HG03469 (cell line): Measurements from ENCODE around the gene CDK15.
"Not testable (repeated sequence)": the region's sequence is repeated elsewhere in the genome, so short reads cannot be mapped to it uniquely, and the experiment has no call there.

ENCODE experiments used
- ATAC-seq: cut with Tn5 transposase; IDR thresholded peaks from one replicate; pipeline ENCODE4 v1.9.1; 2021; ENCODE audit warnings: mild to moderate bottlenecking, moderate library complexity, moderate number of reproducible peaks; ENCODE audit not compliant: unreplicated experiment

Gene CDK15

DNA sequence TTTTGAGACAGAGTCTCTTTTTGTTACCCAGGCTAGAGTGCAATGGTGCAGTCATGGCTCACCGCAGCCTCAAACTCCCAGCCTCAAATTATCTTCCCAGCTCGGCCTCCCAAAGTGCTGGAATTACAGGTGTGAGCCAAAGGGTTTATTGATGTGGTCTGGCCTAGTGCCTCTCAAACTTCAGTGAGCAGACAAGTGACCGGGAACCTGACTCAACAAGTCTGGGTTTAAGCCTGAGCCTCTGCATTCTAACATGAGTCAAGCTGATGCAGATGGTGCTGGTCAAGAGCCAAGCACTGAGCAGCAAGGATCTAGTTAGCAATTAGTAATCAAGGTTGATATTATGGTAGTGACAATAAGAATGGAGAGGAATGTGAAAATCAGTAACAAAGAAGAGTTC lies 21.3 kb downstream of the CDK15 start:
- ATAC-seq: no peak

DNA sequence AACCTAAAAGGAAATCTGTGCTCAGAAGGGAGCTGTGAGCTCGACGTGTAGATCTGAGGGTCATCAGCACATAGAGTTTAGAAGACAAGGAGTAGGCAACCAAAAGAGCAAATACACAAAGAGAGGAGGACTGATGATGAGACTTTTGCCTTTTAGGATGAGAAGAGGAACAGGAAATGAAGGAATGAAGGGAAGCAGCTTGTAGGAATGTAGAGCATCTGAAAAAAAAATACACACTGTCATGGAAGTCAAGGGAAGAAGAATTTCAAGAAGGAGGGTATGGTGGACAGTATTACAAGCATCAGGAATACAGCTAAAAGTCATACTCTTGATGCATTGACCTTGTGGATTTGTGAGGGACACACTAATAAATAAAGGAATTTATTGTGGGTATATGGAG lies 21.9 kb downstream of the CDK15 start:
- ATAC-seq: no peak

DNA sequence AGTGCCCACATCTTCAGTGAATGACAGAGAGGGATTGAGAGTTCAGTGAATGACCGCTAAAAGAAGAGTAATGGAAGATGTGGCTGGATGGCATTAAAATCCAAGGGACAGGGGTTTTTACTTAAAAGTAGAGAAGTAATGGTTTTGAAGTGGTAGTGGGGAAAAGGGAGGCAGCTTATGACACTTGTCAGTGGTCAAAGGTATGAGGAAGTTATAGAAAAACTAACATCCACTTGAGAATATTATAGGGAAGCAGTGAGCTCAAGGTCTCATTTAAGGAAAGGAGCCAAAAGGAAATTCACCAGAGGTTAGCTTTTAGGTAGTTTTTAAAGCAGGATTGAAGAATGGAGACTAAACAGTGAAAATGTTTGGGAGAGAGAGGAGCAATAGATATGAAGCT lies 24.3 kb downstream of the CDK15 start:
- no peak for ATAC-seq

DNA sequence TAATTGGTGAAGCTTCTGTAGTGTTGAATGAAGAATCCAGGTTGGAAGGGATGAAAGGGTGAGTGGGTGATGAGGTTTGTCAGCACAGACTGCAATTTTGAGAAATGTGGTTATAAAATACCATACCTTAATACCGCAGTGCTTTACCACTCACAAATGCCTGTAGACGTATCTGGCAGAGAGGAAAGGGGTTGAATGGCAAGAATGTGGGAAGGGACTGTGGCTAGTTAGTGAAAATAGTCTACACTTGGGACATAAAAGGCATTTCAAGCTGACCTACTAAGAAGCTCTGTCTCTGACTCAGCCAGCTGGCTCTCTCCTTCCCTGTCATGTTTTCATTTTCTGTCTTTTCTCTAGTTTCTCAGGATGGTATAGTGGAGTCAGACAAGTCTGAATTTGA lies 25.1 kb downstream of the CDK15 start:
- ATAC-seq: no peak

DNA sequence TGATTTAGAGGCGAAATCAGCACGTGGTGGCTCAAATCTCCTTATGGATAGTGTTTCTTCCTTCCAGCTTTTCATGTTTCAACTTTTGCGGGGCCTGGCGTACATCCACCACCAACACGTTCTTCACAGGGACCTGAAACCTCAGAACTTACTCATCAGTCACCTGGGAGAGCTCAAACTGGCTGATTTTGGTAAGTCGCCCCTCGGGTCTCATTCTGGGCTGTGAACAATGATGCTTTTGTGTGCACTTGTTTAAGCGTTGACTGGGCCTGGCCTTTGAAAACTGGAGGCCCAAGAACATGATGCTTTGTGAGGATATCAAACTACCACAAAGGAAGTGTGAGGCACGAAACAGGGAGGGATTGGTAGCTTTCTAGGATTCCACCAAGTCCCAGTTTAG lies 27.4 kb downstream of the CDK15 start:
- ATAC-seq: no peak

DNA sequence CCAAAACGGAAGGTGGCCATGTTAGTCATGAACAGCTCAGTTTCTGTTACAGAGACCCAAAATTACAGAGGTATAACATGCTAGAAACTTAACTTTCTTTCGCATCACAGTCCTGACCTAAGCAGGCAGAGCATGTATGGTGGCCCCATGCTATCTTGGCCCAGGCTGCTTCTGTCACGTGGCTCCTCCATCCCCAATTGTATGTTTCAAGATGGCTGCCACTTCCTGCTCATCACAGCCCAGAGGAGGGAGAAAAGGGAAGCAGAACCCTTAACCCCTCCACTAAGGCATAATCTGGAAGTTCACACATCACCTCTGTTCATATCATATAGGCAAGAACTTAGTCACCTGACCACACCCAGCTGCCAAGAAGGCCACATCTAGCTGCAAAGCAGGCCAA lies 28.7 kb downstream of the CDK15 start:
- no peak for ATAC-seq

DNA sequence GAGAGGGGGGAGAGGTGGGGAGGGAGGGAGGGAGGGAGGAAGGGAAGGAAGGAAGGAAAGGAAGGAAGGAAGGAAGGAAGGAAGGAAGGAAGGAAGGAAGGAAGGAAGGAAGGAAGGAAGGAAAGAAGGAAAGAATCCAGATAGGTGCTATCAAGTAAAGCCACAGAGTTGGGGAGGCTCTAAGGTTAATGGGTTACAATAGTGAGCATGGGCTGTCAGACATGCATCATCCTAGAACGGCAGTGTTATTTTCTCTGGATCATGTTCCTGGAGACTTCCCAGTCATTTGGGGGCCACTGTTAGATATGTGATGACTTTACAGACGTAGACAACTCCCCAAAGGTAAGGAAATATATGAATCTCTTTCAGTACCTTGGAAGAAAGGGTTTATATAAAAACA lies 31.1 kb downstream of the CDK15 start:
- no peak for ATAC-seq

DNA sequence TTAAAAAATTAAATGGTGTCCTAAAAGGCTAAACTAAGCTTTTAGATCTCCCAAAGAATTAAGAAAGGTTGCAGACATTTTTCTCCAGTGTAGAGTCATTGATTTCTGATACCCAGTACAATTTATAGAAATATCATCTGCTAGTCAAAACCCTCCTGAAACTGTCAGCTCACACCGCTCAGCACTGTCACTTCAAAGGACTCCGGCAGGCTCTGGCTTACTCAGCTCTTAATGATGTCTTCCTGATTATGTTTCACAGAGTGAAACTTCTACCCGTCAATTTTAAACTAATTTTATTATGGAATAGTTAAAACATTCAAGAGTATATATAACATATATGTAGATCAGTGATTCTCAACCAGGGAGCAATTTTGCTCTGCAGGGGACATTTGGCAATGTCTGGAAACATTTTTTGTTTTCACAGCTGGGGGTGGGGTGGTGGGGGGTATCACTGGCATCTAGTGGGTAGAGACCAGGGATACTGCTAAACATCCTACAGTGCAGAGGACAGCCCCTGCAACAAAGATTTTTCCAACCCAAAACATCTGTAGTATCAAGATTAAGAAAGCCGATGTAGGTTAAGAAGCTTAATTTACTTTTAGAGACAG lies 31.6 kb downstream of the CDK15 start:
- ATAC-seq: no peak

DNA sequence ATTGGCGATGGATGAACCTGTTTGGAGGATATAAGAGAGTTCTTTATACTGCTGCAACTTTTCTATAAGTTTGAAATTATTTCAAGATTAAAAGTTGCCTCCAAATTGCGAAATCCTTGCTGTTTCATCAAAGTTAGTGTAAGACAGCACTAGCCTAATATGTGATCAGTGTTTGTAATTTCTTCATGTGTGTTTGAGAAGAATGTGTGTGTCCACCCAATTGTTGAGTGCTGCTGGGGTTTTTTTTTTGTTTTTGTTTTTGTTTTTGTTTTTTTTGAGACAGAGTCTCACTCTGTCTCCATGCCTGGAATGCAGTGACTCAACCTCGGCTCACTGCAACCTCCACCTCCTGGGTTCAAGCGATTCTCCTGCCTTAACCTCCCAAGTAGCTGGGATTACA lies 33.4 kb downstream of the CDK15 start:
- ATAC-seq: no peak

DNA sequence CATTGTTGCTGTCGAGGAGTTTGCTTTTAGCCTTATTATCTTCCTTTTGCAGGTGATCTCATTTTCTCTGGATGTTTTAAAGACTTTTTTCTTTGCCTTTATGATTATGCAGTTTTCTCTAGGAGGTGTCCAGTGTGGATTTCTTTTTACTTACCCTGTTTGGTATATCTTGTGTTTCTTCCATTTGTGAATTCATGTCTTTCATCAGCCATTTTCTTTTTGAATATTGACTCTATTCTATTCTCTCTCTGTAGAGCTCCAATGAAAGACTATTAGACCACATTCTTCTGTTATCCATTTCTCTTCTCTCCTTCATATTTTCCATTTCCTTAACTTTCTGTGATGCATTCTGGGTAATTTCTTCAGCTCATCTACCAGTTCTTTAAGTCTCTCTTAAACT lies 34.4 kb downstream of the CDK15 start:
- ATAC-seq: no peak

DNA sequence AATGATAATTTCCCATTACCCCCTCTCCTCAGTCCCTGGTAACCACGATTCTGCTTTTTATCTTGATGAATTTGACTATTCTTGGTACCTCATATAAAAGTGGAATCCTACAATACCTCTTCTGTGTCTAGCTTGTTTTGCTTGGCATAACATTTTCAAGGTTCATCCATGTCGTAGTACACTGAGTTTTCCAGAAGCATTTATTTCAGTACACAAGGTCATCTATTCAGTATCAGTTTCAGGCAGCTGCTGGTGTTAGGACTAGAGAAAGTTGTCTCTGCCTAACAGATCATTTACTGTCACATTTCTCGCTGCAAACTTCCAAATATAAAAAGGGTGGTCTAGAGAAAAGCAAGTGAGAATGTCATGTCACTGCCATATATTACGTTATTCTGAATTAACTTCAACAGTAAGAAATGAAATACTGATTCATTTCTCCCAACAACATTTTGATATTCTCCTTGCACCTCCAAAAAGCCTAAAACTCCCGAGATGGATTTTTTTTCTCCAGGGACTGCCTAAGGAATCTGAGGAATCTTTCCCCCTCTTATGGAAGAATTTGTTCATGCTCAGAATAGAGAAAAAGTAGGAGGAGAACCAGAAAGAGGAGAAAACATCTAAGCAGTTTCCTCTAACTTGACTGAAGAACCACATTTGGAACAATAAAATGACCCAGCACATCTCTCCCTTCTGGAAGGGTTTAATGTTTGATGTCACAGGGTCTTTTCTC lies 36.0 kb downstream of the CDK15 start:
- no peak for ATAC-seq

DNA sequence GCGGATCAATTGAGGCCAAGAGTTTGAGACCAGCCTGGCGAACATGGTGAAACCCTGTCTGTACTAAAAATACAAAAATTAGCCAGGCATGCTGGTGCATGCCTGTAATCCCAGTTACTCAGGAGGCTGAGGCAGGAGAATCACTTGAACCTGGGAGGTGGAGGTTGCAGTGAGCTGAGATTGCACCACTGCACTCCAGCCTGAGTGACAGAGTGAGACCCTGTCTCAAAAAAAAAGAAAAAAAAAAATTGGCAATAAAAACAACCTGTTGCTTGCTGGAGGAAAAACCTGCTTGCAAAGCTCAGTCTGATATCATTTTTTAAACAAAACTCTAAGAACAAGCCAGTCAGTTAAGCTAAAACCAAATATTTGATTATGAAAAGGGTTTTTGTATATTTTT lies 38.6 kb downstream of the CDK15 start:
- ATAC-seq: not testable (repeated sequence)

DNA sequence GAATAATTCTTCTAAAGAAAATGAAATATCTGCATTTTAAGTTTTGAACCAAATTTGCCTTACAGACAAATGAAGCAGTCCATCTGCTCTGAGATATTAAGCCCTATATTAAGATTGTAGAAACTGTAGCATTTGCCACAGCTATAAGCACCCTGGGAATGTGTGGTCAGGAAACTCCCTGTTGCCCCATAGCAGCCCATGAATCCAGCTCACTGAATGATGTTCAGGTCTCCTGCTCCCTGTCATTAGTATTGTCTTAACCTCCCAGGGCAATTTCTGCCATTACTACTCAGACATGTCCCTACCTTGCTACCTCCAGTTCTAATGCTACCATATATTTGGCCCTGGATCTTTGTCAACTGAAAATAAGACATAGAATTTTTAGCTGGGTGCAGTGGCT lies 41.1 kb downstream of the CDK15 start:
- no peak for ATAC-seq

DNA sequence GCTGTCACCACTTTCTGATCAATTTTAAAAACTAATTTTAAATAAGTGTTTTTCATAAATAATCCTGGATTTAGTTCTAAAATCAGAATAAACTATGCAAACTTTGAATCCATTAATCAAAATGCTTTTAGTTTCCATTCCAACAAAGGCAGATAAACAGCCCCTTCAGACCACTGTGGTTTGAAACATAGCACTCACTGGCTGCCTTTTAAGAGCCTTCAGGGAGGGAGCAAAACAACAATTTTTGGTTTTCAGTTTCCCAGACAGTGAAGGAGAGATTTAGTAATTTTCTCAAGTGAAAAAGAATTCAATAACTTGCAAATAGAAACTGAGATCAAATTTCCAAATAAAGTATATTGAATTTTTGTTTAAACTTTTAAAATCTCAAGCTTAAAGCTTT lies 46.1 kb downstream of the CDK15 start:
- ATAC-seq: no peak

DNA sequence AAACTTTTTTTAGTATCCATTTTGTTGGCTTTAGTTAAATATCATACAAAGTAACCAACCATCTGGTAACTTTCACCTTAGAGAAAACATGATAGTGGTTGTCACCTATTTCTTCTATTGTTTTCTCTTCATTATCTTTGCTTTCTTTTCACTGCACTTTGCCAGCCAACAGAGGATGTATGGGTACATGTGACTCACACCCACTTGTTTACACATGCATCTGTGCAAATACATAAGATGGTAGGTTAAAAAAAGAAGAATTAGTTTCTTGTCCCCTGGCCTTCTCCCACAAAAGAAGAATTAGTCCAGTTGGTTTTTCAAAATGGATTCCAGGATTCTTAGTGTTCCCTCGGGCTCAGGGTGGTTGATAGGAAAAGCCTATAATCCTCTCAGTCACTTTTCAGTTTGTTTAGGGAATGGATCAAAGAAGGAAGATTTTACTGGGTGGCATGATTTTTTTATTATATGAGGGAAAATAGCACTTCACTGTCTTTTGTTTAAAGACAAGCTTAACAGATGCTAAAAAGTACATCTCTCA lies 46.6 kb downstream of the CDK15 start:
- no peak for ATAC-seq

DNA sequence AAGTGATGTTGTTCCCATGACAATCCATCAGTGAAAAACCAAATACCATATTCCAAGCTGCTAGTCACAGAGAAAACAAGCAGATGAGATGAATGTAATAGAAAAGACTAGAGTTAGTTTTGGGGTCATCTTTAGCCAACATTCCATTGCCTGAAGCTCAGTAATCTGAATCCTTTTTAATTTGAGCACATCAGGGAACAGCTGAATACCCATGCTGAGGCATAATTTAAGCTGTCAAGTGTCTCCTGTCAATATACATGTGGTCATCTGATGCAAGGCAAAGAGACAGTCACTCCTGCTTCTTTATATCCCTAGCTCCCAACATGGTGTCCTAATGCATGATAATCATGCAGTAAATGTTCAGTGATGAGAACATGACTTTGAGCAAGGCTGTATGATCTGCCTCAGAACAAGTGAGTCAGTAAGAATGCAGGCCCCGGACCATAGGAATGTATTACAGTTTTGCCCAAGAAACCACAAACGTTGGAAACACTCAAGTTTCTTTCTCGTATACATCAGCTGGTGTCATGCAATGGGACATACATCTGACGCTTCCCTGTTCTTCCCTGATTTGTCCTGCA lies 48.0 kb downstream of the CDK15 start:
- no peak for ATAC-seq

DNA sequence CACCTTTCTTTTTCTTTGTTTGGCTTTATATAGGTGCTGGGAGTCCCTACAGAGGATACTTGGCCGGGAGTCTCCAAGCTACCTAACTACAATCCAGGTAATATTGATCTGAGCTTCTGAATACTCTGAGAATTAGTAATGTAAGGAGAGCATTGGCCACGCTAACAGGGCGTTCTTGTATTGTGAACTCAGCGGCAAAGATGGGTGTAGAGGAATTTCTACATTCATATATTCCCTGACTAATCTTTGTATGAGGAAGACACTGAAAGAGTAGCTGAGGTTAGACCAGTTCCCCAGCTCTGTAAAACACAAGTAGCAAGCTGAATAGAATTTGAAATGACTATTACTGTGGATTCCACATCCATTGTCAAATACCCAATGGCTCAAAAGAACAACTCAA lies 48.5 kb downstream of the CDK15 start:
- ATAC-seq: no peak

DNA sequence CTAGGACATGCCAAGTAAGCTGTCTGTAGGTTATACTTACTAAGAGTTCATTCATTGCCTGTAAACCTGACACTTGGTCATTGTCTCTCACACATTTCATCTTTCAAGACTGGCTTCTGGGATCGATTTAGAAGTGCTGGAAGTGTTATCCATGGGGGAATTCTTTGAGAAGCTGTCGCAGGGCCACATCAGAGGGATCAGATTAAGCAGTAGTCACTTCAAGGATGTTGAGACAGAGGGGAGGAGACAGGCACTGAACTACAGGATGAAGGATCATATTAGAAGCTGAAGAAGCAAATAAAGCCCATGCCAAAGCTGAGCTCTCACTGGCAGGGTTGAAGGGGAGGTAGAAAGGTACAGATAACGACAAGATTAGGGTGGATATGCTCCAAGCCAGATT lies 49.0 kb downstream of the CDK15 start:
- no peak for ATAC-seq

DNA sequence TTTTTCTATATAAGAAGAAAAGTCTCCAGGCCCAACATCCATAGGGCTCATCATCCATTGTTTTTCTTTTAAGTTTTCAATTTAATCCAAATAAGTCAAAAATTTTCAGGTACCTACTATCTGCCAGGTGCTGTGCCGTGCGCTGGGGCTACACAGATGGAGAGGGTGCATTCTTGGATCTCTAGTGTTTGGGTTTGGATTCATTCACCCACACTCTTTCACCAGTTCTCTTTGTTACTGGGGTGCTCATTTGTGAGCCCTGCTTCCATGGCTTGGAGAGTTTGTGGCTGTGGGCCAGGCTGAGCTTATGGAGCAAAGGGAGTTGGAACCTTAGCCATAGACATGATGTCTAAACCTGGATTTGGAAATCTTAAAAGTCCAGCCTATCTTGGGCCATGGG lies 51.0 kb downstream of the CDK15 start:
- ATAC-seq: no peak

DNA sequence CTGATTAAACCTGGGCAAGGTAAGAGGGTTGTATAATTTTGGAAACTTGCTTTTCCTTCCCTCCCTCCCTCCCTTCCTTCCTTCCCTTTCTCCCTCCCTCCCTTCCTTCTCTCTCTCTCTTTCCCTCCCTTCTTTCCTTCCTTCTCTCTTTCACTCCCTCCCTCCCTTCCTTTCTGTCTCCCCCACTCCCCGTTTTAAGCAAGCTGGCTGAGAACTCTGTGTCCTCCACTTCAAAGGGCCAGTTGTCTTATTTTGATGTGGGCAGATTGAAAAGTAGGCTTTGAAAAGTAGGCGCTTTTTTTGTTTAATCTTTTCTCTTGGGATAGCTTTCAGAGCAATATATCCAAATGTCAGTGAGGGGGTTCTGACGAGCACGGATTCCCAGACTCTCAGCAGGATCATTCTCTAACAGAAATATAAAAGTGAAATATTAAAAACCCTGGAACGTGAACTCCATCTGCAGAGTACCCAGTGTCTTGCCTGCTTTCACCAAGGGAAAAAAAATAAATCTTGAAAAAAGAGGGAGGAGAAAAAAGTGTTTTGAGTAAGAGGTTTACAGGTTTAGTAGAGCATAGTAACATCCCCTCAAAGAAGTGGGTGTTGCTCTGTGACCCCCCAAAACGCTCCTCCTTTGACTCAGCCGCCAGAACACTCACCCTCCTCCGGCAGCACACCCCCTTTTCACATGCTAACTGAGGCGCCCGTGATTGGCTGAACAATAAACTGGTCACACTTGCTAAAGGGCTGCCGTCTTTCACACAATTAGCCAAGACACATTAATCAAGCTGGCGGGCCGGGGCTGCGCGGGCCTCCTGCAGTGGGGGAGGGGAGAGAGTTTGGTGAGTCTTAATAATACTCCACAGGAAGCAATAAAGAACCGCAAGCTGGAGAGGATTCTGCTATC lies 52.2 kb downstream of the CDK15 start:
- ATAC-seq: no peak

DNA sequence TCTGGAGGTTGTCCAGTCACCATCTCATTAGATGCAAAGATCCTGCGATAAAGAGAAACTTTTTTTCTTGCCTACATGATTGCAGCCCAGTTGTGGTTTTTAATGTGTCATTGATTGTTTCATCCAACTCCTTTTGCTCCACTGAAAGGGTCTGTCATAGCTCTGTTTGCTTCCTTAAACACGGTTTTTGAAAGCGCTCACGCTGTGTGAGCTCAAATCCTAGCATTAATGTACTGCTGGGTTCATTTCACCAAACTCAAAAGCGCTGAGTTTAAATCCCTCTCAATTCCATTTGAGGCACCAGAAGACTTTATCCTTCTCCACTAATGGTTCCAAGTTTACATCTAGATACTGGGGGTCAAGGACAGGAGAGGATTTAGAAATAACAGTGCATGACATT lies 53.6 kb downstream of the CDK15 start:
- ATAC-seq: no peak
